ENCODE data around the gene REG3A. TPM values are rescaled to one million over a fixed set of nuclear protein-coding genes. Genes with fewer than 3 reads are reported as not detected.

REG3A gene
- total RNA-seq: not detected

DNA sequence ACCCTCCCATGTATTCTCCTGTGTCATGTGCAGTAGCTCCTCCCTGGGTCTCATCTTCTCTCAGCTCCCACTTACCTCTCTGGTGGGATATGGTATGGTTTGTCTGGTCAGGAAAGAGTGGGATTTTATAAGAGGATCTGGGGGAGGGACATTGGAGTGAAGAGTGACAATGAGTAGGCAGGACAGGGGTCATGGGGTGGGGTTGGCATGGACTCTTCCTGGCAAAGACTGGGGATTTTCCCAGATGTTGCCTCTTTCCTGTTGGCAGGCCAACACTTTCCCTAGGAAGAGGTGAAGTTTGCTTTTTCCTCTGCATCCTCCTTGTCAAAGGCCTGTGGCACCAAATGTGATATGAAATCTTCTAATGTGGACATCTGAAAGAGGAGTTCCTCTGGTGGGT is at the start of gene REG3A:
TSS of gene REG3A (minus strand) at position 101 of the 400 bp plus-strand sequence. CDS start 348 bp downstream, outside the sequence.
- POLR2A ChIA-PET: no interaction called here
- Mint-ChIP-seq H3K9me3 (ENCODE audit: low read depth) (peaks cover 9% of the 10 kb centered on the region), H3K36me3 (ENCODE audit: low read depth) (no peaks in the 10 kb centered on the region), H3K4me1 (no peaks in the 10 kb centered on the region), H3K27me3 (no peaks in the 10 kb centered on the region), H3K4me3 (no peak within 1 kb of the TSS), H3K27ac (no peak within 1 kb of the TSS)
- intact Hi-C loops (cut with DNase I, micrococcal nuclease): no loop called here
- no peak for DNase-seq
- no peak for ATAC-seq
- CTCF ChIA-PET: no interaction called here

DNA sequence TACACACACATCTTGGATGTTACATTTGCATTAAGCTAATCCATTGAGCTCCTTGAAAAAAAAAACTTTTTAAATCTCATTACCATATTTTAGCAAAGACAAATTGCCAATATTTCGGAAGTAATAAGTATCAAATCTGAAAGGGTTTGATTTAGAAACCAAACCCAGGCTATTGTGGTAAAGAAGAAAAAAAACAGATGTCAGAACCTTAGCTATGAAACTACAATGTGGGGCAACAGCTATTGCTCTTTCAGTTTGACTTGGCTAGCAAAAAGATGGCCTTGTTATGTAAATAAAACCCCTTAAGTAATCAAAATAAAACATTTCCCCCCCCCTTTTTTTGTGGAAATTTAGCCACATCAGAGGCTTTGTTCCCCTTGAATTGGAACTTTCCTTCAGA is 41.2 kb upstream of the REG3A start:
- H3K4me3 Mint-ChIP-seq: no peak overlapping the region
- H3K36me3 Mint-ChIP-seq (ENCODE audit: low read depth): no peaks in the 10 kb centered on the region
- ATAC-seq: no peak
- CTCF ChIA-PET: interaction anchor here (1.3 kb wide), 1 partner anchor 18 kb away, joined by 3 read pairs; no protein-coding TSS in a partner anchor
- POLR2A ChIA-PET: no interaction called here
- H3K4me1 Mint-ChIP-seq: no peaks in the 10 kb centered on the region
- intact Hi-C loops (cut with DNase I, micrococcal nuclease): no loop called here
- peaks cover 8% of the 10 kb centered on the region for H3K9me3 Mint-ChIP-seq (ENCODE audit: low read depth)
- no peak for DNase-seq
- no peak overlapping the region for H3K27ac Mint-ChIP-seq
- H3K27me3 Mint-ChIP-seq: no peaks in the 10 kb centered on the region

DNA sequence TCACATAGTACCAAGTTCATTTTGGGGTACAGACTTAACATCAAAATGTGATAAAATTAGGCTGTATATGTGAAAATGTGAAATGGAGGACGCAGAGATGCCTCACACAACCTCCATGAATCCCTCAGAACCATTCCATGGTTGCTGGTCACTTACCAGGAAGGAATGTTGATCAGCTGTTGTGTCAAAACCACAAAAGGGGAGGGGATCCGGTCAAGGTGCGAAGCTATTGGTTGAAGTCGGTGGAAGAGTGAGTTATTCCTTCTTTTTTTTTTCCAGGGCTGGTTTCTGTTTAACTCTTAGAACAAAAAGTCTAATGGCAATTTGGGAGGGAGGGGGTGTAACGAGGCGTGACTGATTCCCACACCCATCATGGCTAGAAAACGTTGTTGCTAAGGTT is 32.3 kb upstream of the REG3A start:
- H3K27ac Mint-ChIP-seq: no peak overlapping the region
- no peak for DNase-seq
- no peaks in the 10 kb centered on the region for H3K36me3 Mint-ChIP-seq (ENCODE audit: low read depth)
- ChIA-PET POLR2A (no interaction called here), CTCF (no interaction called here)
- no peaks in the 10 kb centered on the region for H3K27me3 Mint-ChIP-seq
- no peak for ATAC-seq
- intact Hi-C loops (cut with DNase I, micrococcal nuclease): no loop called here
- H3K4me1 Mint-ChIP-seq: no peaks in the 10 kb centered on the region
- no peak overlapping the region for H3K4me3 Mint-ChIP-seq
- peaks cover 4% of the 10 kb centered on the region for H3K9me3 Mint-ChIP-seq (ENCODE audit: low read depth)

DNA sequence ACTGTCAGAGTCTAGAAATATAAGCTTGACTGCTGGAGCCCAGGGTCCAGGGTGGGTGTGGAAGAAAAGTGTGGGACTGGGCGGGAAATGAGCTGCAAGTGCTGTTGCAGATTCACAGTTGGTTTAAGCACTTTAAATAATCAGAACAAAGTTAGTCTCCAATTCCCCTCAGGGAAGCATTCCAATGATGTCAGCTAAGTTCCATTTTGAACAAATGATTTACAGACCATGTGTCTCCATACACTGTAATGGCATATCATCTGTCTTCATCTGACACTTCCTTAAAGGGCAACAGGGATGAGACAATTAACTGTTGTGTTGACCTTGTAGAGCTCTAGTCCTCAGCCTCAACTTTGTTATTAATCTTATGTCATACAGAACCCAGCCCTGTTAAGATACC is 31.5 kb upstream of the REG3A start:
- POLR2A ChIA-PET: no interaction called here
- Mint-ChIP-seq H3K36me3 (ENCODE audit: low read depth) (no peaks in the 10 kb centered on the region), H3K9me3 (ENCODE audit: low read depth) (peaks cover 4% of the 10 kb centered on the region), H3K4me1 (no peaks in the 10 kb centered on the region), H3K27me3 (no peaks in the 10 kb centered on the region), H3K27ac (no peak overlapping the region), H3K4me3 (no peak overlapping the region)
- intact Hi-C loops (cut with DNase I, micrococcal nuclease): no loop called here
- CTCF ChIA-PET: no interaction called here
- DNase-seq (no peak), ATAC-seq (no peak)

DNA sequence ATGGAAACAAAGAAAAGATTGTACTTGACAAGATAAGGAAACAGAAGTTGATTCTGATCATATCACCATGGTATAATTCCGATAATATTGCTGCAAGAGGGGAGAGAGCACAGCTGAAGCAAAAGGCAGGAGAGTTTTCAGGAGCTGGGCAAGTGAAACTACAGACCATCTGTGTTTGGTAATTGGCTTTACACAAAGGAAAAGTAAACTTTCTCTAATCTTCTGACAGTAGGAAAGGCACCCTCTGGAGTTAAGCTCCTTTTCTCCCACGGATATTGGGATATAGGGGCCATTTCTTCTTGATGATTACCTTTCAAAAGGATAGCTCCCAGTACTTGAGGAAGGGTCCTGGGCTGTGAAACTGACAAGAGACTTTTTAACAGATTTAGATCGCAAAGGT is 29.9 kb upstream of the REG3A start:
- POLR2A ChIA-PET: no interaction called here
- no peak overlapping the region for H3K27ac Mint-ChIP-seq

DNA sequence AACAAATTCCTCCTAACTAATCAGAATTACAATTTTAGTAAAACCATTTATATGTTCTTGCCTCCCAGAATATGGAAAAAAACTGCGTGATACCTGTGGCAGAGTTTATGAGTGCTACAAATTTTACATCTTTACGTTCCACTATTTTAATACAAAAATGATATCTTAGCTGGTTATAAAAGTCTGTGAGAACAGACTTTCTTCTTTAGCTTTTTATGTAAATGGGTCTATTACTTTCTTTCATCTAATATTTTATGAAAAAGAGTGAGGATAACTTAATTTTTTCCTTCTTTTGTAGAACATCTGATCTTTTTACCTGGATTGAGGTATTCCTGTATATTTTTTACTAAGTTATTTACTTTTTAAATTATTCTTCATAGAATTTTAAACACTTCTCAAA is 22.1 kb upstream of the REG3A start:
- ATAC-seq (no peak), DNase-seq (no peak)
- Mint-ChIP-seq H3K27me3 (no peaks in the 10 kb centered on the region), H3K36me3 (ENCODE audit: low read depth) (no peaks in the 10 kb centered on the region), H3K4me3 (no peak overlapping the region), H3K9me3 (ENCODE audit: low read depth) (peaks cover 5% of the 10 kb centered on the region), H3K27ac (no peak overlapping the region), H3K4me1 (no peaks in the 10 kb centered on the region)
- intact Hi-C loops (cut with DNase I, micrococcal nuclease): no loop called here
- POLR2A ChIA-PET: no interaction called here
- CTCF ChIA-PET: interaction anchor here (1.9 kb wide), 1 partner anchor 20 kb away, joined by 3 read pairs; no protein-coding TSS in a partner anchor

More for the DNA sequence above, 29.9 kb upstream of the REG3A start:
- no peak for ATAC-seq
- no peak for DNase-seq
- Mint-ChIP-seq H3K27me3 (no peaks in the 10 kb centered on the region), H3K9me3 (ENCODE audit: low read depth) (peaks cover 4% of the 10 kb centered on the region), H3K4me3 (no peak overlapping the region), H3K4me1 (no peaks in the 10 kb centered on the region), H3K36me3 (ENCODE audit: low read depth) (no peaks in the 10 kb centered on the region)
- CTCF ChIA-PET: no interaction called here
- intact Hi-C loops (cut with DNase I, micrococcal nuclease): no loop called here

DNA sequence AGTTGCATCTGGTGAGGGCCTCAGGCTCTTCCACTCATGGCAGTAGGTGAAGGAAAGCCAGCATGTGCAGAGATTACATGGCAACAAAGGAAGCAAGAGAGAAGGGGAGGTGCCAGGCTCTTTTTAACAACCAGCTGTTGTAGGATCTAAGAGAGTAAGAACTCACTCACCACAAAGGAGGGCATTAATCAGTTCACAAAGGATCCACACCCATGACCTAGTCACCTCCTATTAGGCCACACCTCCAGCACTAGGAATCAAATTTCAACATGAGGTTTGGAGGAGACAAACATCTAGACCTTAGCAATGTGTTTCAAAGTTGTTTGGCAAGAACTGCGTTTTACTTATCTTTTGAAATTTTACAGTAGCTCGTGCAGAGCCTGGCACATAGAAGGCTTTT is 20.5 kb upstream of the REG3A start:
- POLR2A ChIA-PET: no interaction called here
- Mint-ChIP-seq H3K36me3 (ENCODE audit: low read depth) (no peaks in the 10 kb centered on the region), H3K4me1 (no peaks in the 10 kb centered on the region), H3K9me3 (ENCODE audit: low read depth) (peaks cover 5% of the 10 kb centered on the region), H3K4me3 (no peak overlapping the region), H3K27ac (no peak overlapping the region), H3K27me3 (no peaks in the 10 kb centered on the region)
- ATAC-seq: no peak
- intact Hi-C loops (cut with DNase I, micrococcal nuclease): no loop called here
- CTCF ChIA-PET: no interaction called here
- no peak for DNase-seq

DNA sequence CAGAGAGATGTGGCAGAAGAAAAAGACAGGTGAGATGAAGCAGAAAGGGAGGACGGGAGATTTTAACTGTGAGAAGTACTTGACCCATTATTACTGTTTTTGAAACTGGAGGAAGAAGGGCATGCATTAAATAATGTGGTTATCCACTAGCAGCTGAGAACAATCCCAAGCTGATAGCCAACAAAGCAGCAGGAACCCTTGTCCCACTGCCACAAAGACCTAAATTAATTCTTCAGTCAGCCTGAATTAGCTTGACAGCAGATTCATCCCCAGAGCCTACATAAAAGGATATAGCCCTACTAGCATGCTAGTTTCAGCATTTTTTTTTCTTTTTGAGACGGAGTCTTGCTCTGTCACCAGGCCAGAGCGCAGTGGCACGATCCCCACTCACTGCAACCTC is 19.5 kb upstream of the REG3A start:
- intact Hi-C loops (cut with DNase I, micrococcal nuclease): no loop called here
- DNase-seq (no peak), ATAC-seq (no peak)
- Mint-ChIP-seq H3K4me3 (no peak overlapping the region), H3K27ac (no peak overlapping the region), H3K27me3 (no peaks in the 10 kb centered on the region), H3K36me3 (ENCODE audit: low read depth) (no peaks in the 10 kb centered on the region), H3K4me1 (no peaks in the 10 kb centered on the region), H3K9me3 (ENCODE audit: low read depth) (peaks cover 5% of the 10 kb centered on the region)
- POLR2A ChIA-PET: no interaction called here
- CTCF ChIA-PET: interaction anchor here (0.7 kb wide), 1 partner anchor 633 kb away, joined by 5 read pairs; no protein-coding TSS in a partner anchor

DNA sequence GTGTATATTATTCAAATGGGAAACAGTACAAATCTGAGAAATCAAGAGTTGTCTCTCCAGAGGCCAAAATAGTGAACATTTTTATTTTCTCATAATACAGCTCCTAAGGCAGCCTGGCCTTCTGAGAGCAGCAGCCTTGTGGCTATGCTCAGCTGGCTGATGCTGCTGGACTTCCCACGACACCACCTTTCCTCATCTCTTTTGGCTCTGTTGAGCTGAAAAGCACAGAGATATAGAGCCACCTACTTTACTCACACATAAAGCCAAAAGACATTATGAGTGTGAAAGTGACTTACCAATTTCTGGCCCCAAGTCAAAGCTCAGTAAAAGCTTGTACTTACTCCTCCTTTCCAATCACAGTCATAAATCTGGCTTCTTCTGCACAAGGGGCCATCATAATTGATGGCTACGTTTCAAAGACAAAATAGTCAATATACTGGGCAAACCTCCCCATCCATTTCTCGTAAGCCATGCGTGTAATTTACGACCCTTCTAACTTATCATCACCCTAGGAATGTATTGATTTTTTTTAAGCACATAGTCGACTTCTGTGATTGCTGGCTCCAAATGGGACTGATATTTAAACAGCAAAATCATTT is 18.6 kb upstream of the REG3A start:
- POLR2A ChIA-PET: no interaction called here
- intact Hi-C loops (cut with DNase I, micrococcal nuclease): no loop called here
- H3K36me3 Mint-ChIP-seq (ENCODE audit: low read depth): no peaks in the 10 kb centered on the region
- CTCF ChIA-PET: no interaction called here
- H3K27me3 Mint-ChIP-seq: no peaks in the 10 kb centered on the region
- no peak for ATAC-seq
- no peak overlapping the region for H3K4me3 Mint-ChIP-seq
- DNase-seq: no peak
- no peaks in the 10 kb centered on the region for H3K4me1 Mint-ChIP-seq
- no peak overlapping the region for H3K27ac Mint-ChIP-seq
- peaks cover 5% of the 10 kb centered on the region for H3K9me3 Mint-ChIP-seq (ENCODE audit: low read depth)

DNA sequence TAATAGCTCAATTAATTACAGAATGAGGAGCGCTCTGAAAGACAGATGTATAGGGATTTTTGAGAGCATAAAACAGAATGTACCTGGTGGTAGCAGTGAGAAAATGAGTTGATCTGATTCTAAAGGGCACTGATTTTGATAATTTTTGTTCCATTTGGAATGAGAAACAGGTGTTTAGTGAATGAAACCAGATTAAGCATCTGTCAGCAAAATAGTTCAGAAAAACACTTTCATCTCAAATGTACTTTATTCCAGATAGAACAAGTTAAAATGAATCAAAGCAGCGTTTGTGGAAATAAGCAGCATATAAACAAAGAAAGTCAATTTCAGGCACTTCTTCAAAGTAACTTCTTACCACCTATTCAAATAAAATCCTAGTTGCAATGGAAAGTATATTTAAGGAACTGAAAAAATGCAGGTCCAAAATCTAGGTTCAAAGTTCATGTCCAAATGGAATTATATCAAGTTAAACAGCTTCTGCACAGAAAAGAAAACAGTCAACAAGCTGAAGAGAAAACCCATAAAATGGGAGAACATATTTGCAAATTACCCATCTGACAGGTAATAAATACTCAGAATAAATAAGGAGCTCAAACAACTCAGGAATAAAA is 11.9 kb upstream of the REG3A start:
- H3K4me3 Mint-ChIP-seq: no peak overlapping the region
- CTCF ChIA-PET: no interaction called here
- DNase-seq (no peak), ATAC-seq (no peak)
- H3K36me3 Mint-ChIP-seq (ENCODE audit: low read depth): no peaks in the 10 kb centered on the region
- peaks cover 8% of the 10 kb centered on the region for H3K9me3 Mint-ChIP-seq (ENCODE audit: low read depth)
- H3K27me3 Mint-ChIP-seq: no peaks in the 10 kb centered on the region
- POLR2A ChIA-PET: no interaction called here
- intact Hi-C loops (cut with DNase I, micrococcal nuclease): no loop called here
- H3K27ac Mint-ChIP-seq: no peak overlapping the region
- no peaks in the 10 kb centered on the region for H3K4me1 Mint-ChIP-seq

DNA sequence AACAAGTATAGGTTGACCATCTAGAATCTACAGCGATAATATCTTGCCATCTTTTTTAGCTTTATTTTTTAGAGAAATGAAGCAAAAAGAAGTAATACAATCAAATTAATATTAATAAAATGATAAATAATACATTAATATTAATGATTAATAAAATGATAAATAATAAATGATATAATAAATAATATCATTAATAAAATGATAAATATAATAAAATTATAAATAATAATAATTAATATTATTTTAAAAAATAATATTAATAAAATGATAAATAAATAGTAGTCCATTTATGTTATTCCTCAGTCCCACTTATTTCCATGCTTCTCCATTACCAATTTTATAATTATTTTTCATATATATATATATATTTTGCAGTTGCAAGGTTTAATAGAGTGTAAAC is 3.2 kb upstream of the REG3A start:
- no peaks in the 10 kb centered on the region for H3K27me3 Mint-ChIP-seq
- no peaks in the 10 kb centered on the region for H3K36me3 Mint-ChIP-seq (ENCODE audit: low read depth)
- ATAC-seq: no peak
- no peak overlapping the region for H3K27ac Mint-ChIP-seq
- H3K4me1 Mint-ChIP-seq: no peaks in the 10 kb centered on the region
- H3K4me3 Mint-ChIP-seq: no peak overlapping the region
- DNase-seq: no peak
- ChIA-PET POLR2A (no interaction called here), CTCF (no interaction called here)
- peaks cover 5% of the 10 kb centered on the region for H3K9me3 Mint-ChIP-seq (ENCODE audit: low read depth)
- intact Hi-C loops (cut with DNase I, micrococcal nuclease): no loop called here

DNA sequence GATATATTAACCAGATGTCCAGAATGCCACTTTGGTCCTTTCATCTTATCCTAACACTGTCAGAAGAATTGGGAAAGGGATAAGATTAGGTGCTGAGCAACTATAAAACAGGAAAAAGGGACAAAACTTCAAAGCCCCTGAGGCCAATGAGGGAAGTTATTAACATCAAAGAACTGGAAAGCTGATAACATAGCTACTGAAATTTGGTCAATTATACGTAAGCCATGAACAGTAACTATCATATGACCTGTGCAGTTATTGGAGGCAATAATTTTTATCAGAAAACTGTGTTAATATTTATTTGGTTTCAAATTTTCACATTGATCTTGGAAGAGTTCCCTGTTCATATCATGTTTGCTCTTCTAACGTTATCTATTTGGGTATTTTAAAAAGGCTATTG is 2.6 kb upstream of the REG3A start:
- ATAC-seq: no peak
- H3K9me3 Mint-ChIP-seq (ENCODE audit: low read depth): peaks cover 5% of the 10 kb centered on the region
- no peak overlapping the region for H3K4me3 Mint-ChIP-seq
- no peak overlapping the region for H3K27ac Mint-ChIP-seq
- no peak for DNase-seq
- POLR2A ChIA-PET: no interaction called here
- CTCF ChIA-PET: no interaction called here
- H3K36me3 Mint-ChIP-seq (ENCODE audit: low read depth): no peaks in the 10 kb centered on the region
- no peaks in the 10 kb centered on the region for H3K27me3 Mint-ChIP-seq
- intact Hi-C loops (cut with DNase I, micrococcal nuclease): no loop called here
- no peaks in the 10 kb centered on the region for H3K4me1 Mint-ChIP-seq

DNA sequence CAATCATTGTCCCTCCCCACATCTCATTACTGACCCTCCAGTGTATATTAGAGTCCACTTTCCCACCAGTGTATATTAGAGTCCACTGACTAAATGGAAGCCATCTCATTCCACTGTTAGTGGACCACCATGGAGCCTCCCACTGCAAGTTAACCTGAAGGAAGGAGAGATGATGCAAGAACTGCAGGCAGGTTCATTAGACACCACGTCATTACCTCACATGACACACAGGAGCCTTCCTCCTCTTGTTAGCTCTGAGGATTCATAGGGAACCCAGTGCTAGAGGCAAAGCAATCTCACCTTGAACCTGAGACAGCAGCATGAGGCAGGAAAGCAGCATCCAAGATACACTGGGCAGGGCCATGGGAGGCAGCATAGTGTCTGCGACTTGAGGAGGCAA is 523 bp downstream of the REG3A start:
- POLR2A ChIA-PET: no interaction called here
- H3K4me3 Mint-ChIP-seq: no peak overlapping the region

More for the DNA sequence above, 523 bp downstream of the REG3A start:
- H3K4me1 Mint-ChIP-seq: no peaks in the 10 kb centered on the region
- DNase-seq: no peak
- CTCF ChIA-PET: no interaction called here
- intact Hi-C loops (cut with DNase I, micrococcal nuclease): no loop called here
- H3K27ac Mint-ChIP-seq: no peak overlapping the region
- no peak for ATAC-seq
- H3K27me3 Mint-ChIP-seq: no peaks in the 10 kb centered on the region
- no peaks in the 10 kb centered on the region for H3K36me3 Mint-ChIP-seq (ENCODE audit: low read depth)
- peaks cover 10% of the 10 kb centered on the region for H3K9me3 Mint-ChIP-seq (ENCODE audit: low read depth)
